BLaER1 (cell line): ENCODE results near the gene C2CD4D.

ENCODE experiments used
- H3K27ac ChIP-seq: shearing (Covaris generic); formaldehyde crosslinking; 2 replicates; pipeline ENCODE4 v1.8.1; 2022
- H3K27me3 ChIP-seq: shearing (Covaris generic); formaldehyde crosslinking; 2 replicates; pipeline ENCODE4 v1.8.1; 2022
- H3K36me3 ChIP-seq: shearing (Covaris generic); formaldehyde crosslinking; 2 replicates; pipeline ENCODE4 v1.8.1; 2022
- H3K4me1 ChIP-seq: shearing (Covaris generic); formaldehyde crosslinking; 2 replicates; pipeline ENCODE4 v1.8.1; 2022
- H3K4me2 ChIP-seq: shearing (Covaris generic); formaldehyde crosslinking; 2 replicates; pipeline ENCODE4 v1.8.1; 2022
- H3K4me3 ChIP-seq: shearing (Covaris generic); formaldehyde crosslinking; 2 replicates; pipeline ENCODE4 v1.8.1; 2022
- H3K9ac ChIP-seq: shearing (Covaris generic); formaldehyde crosslinking; 2 replicates; pipeline ENCODE4 v1.8.1; 2022
- H3K9me3 ChIP-seq: shearing (Covaris generic); formaldehyde crosslinking; 2 replicates; pipeline ENCODE4 v1.8.1; 2022
- H4K20me1 ChIP-seq: shearing (Covaris generic); formaldehyde crosslinking; 2 replicates; pipeline ENCODE4 v1.8.1; 2022
- Cebpa-rat ChIP-seq: shearing (Covaris generic); IDR thresholded peaks from 2 replicates; pipeline ENCODE4 v1.8.1; 2022

Gene C2CD4D

GRCh38 chr1:151847867-151848596, 8.4 kb upstream of the C2CD4D start:
- Histone ChIP-seq H3K4me2 (peak overlapping the region; percentile 67), H3K4me3 (no peak overlapping the region), H4K20me1 (no peaks in the 10 kb centered on the region), H3K27me3 (no peaks in the 10 kb centered on the region), H3K4me1 (peaks cover 24% of the 10 kb centered on the region), H3K36me3 (no peaks in the 10 kb centered on the region), H3K27ac (0 out of 2 replicates have a peak overlapping the region, but pooled peaks have one; percentile 19), H3K9ac (no peak overlapping the region), H3K9me3 (no peaks in the 10 kb centered on the region)
- no peak for TF ChIP-seq Cebpa-rat

GRCh38 chr1:151846686-151847237, 7.1 kb upstream of the C2CD4D start:
- H3K9ac ChIP-seq: no peak overlapping the region
- H3K4me1 ChIP-seq: peaks cover 24% of the 10 kb centered on the region
- no peaks in the 10 kb centered on the region for H4K20me1 ChIP-seq
- no peak for TF ChIP-seq Cebpa-rat
- H3K4me2 ChIP-seq: no peak overlapping the region
- H3K36me3 ChIP-seq: no peaks in the 10 kb centered on the region
- H3K27ac ChIP-seq: no peak overlapping the region
- no peak overlapping the region for H3K4me3 ChIP-seq
- H3K9me3 ChIP-seq: no peaks in the 10 kb centered on the region
- H3K27me3 ChIP-seq: peaks cover 6% of the 10 kb centered on the region; the same call in 1 of the 2 replicates

DNA sequence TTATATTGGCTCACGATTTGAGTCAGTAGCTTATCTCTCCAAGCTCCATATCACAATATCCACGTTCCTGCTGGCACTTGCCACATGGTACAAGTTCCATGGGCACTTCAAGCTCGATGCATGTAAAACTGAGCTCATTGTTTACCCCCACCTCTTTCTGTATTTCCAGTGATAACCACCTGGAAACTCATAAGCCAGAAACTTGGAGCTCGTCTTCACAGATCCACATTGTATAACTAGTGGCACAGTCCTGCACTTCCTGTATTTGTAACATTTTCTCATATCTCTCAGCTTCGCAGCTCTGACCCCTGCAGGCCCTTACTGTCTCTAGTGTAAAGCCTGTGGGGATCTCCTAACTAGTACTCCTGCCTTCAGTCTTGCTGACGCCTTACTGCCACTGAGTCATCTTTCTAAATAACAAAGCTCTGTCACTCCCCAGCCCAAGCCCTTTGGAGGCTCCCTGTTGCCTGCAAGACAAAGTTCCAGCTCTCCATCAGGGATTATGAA, 6.5 kb upstream of the C2CD4D start:
- Histone ChIP-seq H3K4me3 (no peak overlapping the region), H3K36me3 (no peaks in the 10 kb centered on the region), H3K27ac (no peak overlapping the region), H3K4me1 (peaks cover 24% of the 10 kb centered on the region), H4K20me1 (no peaks in the 10 kb centered on the region), H3K9me3 (no peaks in the 10 kb centered on the region), H3K9ac (no peak overlapping the region), H3K4me2 (no peak overlapping the region), H3K27me3 (peaks cover 12% of the 10 kb centered on the region)
- TF ChIP-seq Cebpa-rat: no peak

DNA sequence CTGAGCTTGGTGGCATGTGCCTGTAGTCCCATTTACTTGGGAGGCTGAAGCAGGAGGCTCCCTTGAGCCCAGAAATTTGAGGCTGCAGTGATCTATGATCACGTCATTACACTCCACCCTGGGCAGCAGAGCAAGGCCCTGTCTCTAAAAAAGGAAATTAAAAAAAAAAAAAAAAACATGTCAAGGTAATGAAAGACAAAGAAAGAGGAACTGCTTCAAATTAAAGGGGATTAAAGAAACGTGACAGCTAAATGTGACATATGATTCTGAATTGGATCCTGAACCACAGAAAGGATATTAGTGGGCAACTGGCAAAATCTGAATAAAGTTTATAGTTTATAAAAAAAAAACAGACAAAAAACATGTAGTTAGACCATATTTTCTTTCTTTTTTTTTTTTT, 3.8 kb upstream of the C2CD4D start:
- Histone ChIP-seq H3K4me3 (no peak overlapping the region), H3K27me3 (peaks cover 39% of the 10 kb centered on the region), H3K9me3 (no peaks in the 10 kb centered on the region), H3K4me2 (no peak overlapping the region), H3K4me1 (peaks cover 33% of the 10 kb centered on the region), H3K9ac (no peak overlapping the region), H4K20me1 (peaks cover 7% of the 10 kb centered on the region), H3K36me3 (no peaks in the 10 kb centered on the region), H3K27ac (no peak overlapping the region)
- TF ChIP-seq Cebpa-rat: no peak

GRCh38 chr1:151841141-151841540, 1.5 kb upstream of the C2CD4D start:
- no peak for TF ChIP-seq Cebpa-rat
- H3K36me3 ChIP-seq: no peaks in the 10 kb centered on the region
- H3K27me3 ChIP-seq: peaks cover 62% of the 10 kb centered on the region
- no peak overlapping the region for H3K4me3 ChIP-seq
- H3K27ac ChIP-seq: no peak overlapping the region
- H3K4me1 ChIP-seq: peaks cover 45% of the 10 kb centered on the region
- peaks cover 22% of the 10 kb centered on the region for H4K20me1 ChIP-seq
- no peak overlapping the region for H3K9ac ChIP-seq
- H3K9me3 ChIP-seq: no peaks in the 10 kb centered on the region
- H3K4me2 ChIP-seq: no peak overlapping the region

- Histone ChIP-seq H3K36me3 (no peaks in the 10 kb centered on the region), H3K9ac (no peak overlapping the region), H3K4me3 (no peak overlapping the region; the same call in 1 of the 2 replicates), H3K27me3 (peaks cover 63% of the 10 kb centered on the region), H3K4me2 (peak overlapping the region; percentile 98; the same call in 1 of the 2 replicates), H4K20me1 (peaks cover 22% of the 10 kb centered on the region), H3K4me1 (peaks cover 48% of the 10 kb centered on the region), H3K27ac (no peak overlapping the region), H3K9me3 (no peaks in the 10 kb centered on the region)
- no peak for TF ChIP-seq Cebpa-rat
Measured at GRCh38 chr1:151840421-151840820, 801 bp upstream of the C2CD4D start.

- peaks cover 60% of the 10 kb centered on the region for H3K4me1 ChIP-seq
- H3K9ac ChIP-seq: no peak overlapping the region
- peaks cover 22% of the 10 kb centered on the region for H4K20me1 ChIP-seq
- H3K4me2 ChIP-seq: peak overlapping the region; percentile 98
- no peak for TF ChIP-seq Cebpa-rat
- no peaks in the 10 kb centered on the region for H3K9me3 ChIP-seq
- peak overlapping the region; percentile 67 for H3K4me3 ChIP-seq
- H3K27ac ChIP-seq: no peak overlapping the region
- no peaks in the 10 kb centered on the region for H3K36me3 ChIP-seq
- peaks cover 63% of the 10 kb centered on the region for H3K27me3 ChIP-seq
Measured at GRCh38 chr1:151839082-151839412, 573 bp downstream of the C2CD4D start.

DNA sequence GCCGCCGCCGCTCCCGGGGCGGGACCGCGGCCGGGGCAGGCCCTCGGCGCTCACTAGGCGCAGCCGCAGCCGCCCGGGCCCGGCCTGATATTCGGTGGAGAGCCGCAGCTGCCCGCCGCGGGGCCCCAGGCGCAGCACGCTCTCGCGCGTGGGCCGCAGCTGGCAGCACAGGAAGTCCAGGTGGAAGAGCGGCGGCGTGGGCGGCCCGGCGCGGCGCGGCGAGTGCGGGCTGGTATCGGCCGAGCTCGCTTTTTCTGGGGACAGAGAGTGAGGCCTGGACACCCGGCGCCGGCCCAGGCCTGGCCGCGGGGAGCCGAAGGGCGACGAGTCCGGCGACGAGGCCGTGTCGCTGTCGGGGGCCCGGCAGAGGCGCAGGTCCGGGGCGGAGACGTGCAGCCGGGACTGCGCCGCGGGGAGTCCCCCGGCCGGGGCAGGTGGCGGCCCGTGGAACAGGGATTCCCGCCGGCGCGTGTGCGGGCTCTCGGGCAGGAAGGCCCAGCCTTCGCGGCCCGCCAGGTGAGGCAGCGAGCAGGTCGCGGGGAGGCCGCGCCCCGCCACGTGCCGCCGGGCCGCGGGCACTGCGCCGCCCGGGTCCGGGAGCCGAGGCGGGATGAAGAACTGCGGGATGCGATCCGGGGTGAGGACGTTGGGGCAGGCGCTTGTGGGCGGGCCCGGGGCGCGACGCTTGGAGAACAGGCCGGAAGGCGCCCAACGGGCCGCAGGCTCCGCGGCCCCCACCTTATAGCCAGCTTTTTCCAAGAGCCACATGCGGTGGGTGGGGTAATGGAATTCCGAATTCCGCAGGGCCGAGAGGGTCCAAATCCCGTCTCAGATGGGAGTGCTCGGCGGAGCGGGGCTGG, 1.2 kb downstream of the C2CD4D start:
- peak overlapping the region; percentile 98 for H3K4me2 ChIP-seq
- no peak overlapping the region for H3K27ac ChIP-seq
- peaks cover 66% of the 10 kb centered on the region for H3K4me1 ChIP-seq
- H3K9ac ChIP-seq: peak overlapping the region; percentile 60
- H3K27me3 ChIP-seq: peaks cover 63% of the 10 kb centered on the region
- H3K4me3 ChIP-seq: peak overlapping the region; percentile 67
- no peaks in the 10 kb centered on the region for H3K36me3 ChIP-seq
- TF ChIP-seq Cebpa-rat: no peak
- peaks cover 22% of the 10 kb centered on the region for H4K20me1 ChIP-seq
- H3K9me3 ChIP-seq: no peaks in the 10 kb centered on the region

- Histone ChIP-seq H4K20me1 (peaks cover 22% of the 10 kb centered on the region), H3K4me2 (peak overlapping the region; percentile 98), H3K9ac (peak overlapping the region; percentile 60), H3K4me3 (peak overlapping the region; percentile 67), H3K36me3 (no peaks in the 10 kb centered on the region), H3K27ac (no peak overlapping the region), H3K27me3 (peaks cover 63% of the 10 kb centered on the region), H3K4me1 (peaks cover 72% of the 10 kb centered on the region), H3K9me3 (no peaks in the 10 kb centered on the region)
- TF ChIP-seq Cebpa-rat: no peak
Measured at GRCh38 chr1:151837884-151838221, 1.8 kb downstream of the C2CD4D start.

- H3K27me3 ChIP-seq: peaks cover 62% of the 10 kb centered on the region
- H3K36me3 ChIP-seq: no peaks in the 10 kb centered on the region
- H3K4me2 ChIP-seq: peak overlapping the region; percentile 98
- peaks cover 78% of the 10 kb centered on the region for H3K4me1 ChIP-seq
- peaks cover 22% of the 10 kb centered on the region for H4K20me1 ChIP-seq
- 0 out of 2 replicates have a peak overlapping the region, but pooled peaks have one; percentile 67 for H3K4me3 ChIP-seq
- no peak overlapping the region for H3K27ac ChIP-seq
- no peak overlapping the region for H3K9ac ChIP-seq
- no peaks in the 10 kb centered on the region for H3K9me3 ChIP-seq
- TF ChIP-seq Cebpa-rat: no peak
Measured at GRCh38 chr1:151837197-151837596, 2.4 kb downstream of the C2CD4D start.
